Uterus (tissue), 4 donors: ENCODE results near the gene ZSWIM5. TPM values are rescaled to one million over a fixed set of nuclear protein-coding genes. Genes with fewer than 3 reads are reported as not detected.
"Not testable (repeated sequence)": the region's sequence is repeated elsewhere in the genome, so short reads cannot be mapped to it uniquely, and the experiment has no call there.

ENCODE experiments used
- DNase-seq, 2 donors: peaks; one replicate each; pipeline ENCODE4 v3.0.0-alpha.2; 2019 to 2020
- H3K27ac ChIP-seq, 2 donors: fragments of 200-600 bp; sonication (generic); 1 replicate in 1 of 2; 2 replicates in 1 of 2; pipeline ENCODE4 v1.5.1; 2016 to 2018
- H3K27me3 ChIP-seq, 2 donors: fragments of 200-600 bp; sonication (generic); one replicate each; pipeline ENCODE4 v1.5.1; 2018 to 2019; ENCODE audit warnings: control low read depth in 1 of 2
- H3K36me3 ChIP-seq, 2 donors: fragments of 200-600 bp; sonication (generic); one replicate each; pipeline ENCODE4 v1.5.1; 2019; ENCODE audit warnings: control low read depth in 1 of 2
- H3K4me1 ChIP-seq, 2 donors: fragments of 200-600 bp; sonication (generic); one replicate each; pipeline ENCODE4 v1.5.1; 2018 to 2019; ENCODE audit warnings: control low read depth in 1 of 2
- H3K4me3 ChIP-seq, 2 donors: fragments of 200-600 bp; sonication (generic); 1 replicate in 1 of 2; 2 replicates in 1 of 2; pipeline ENCODE4 v1.5.1; 2018 to 2019; ENCODE audit warnings: mild to moderate bottlenecking in 1 of 2
- H3K9me3 ChIP-seq, 2 donors: fragments of 200-600 bp; sonication (generic); one replicate each; pipeline ENCODE4 v1.5.1; 2019; ENCODE audit warnings: control low read depth in 1 of 2
- CTCF ChIP-seq, 4 experiments: fragments of 200-600 bp in 2 of 4; fragments of 450-650 bp in 2 of 4; sonication (generic) in 2 of 4; IDR thresholded peaks; one replicate each; pipeline ENCODE4 v1.5.1; 2016 to 2019; ENCODE audit warnings: antibody characterized with exemption in 4 of 4, mild to moderate bottlenecking in 2 of 4, moderate library complexity in 1 of 4
- POLR2A ChIP-seq, 2 donors: fragments of 450-650 bp; IDR thresholded peaks; one replicate each; pipeline ENCODE4 v1.6.1; 2016; ENCODE audit warnings: antibody characterized with exemption in 2 of 2, mild to moderate bottlenecking in 1 of 2, moderate library complexity in 1 of 2
- intact Hi-C: fragments of 100-400 bp; cut with DNase I; formaldehyde crosslinking; loops from one replicate; pipeline ENCODE4 v1.15.1; 2023; ENCODE audit warnings: low total_unique reads
- total RNA-seq, 4 donors: library from RNA; depleted of rRNA in 3 of 4; stranded (reverse); fragments of >200 nt in 3 of 4; gene quantifications; one replicate each; pipeline versions ENCODE4 v1.1.0 to v1.2.4, GENCODE V29; 2014 to 2023
- donor health status: DM: yes; HTN: yes; CAD: no.

ZSWIM5 gene
- total RNA-seq, 4 donors from 2014 or later, result 1.5 to 6.6 (median 3.6) TPM

GRCh38 chr1:45135316-45135715 lies 71.1 kb downstream of the ZSWIM5 start:
- Histone ChIP-seq H3K4me1 (no peaks in the 10 kb centered on the region), H3K36me3 (no peaks in the 10 kb centered on the region), H3K9me3 (no peaks in the 10 kb centered on the region), H3K4me3 (no peak overlapping the region), H3K27me3 (no peaks in the 10 kb centered on the region), H3K27ac (no peak overlapping the region)
- TF ChIP-seq CTCF (IDR thresholded peaks at IDR 0.05) (no peak), POLR2A (IDR thresholded peaks at IDR 0.05) (no peak)
- intact Hi-C loops, result no loop called here
- DNase-seq, result no peak

- no peak for DNase-seq
These were observed 71.9 kb downstream of the ZSWIM5 start for GRCh38 chr1:45134461-45134873.

GRCh38 chr1:45132719-45133118 lies 73.7 kb downstream of the ZSWIM5 start:
- H3K27ac ChIP-seq, H3K36me3 ChIP-seq, H3K4me1 ChIP-seq, H3K9me3 ChIP-seq, DNase-seq, H3K27me3 ChIP-seq, intact Hi-C loops, H3K4me3 ChIP-seq: not testable (repeated sequence)

More at GRCh38 chr1:45134461-45134873, 71.9 kb downstream of the ZSWIM5 start:
- no peaks in the 10 kb centered on the region for H3K9me3 ChIP-seq
- H3K27me3 ChIP-seq, result no peaks in the 10 kb centered on the region
- no peaks in the 10 kb centered on the region for H3K4me1 ChIP-seq
- no peak overlapping the region for H3K27ac ChIP-seq
- intact Hi-C loops, result no loop called here
- no peaks in the 10 kb centered on the region for H3K36me3 ChIP-seq
- no peak overlapping the region for H3K4me3 ChIP-seq
- TF ChIP-seq CTCF (IDR thresholded peaks at IDR 0.05) (no peak), POLR2A (IDR thresholded peaks at IDR 0.05) (no peak)

- no peak overlapping the region for H3K27ac ChIP-seq
- TF ChIP-seq CTCF (IDR thresholded peaks at IDR 0.05) (no peak), POLR2A (IDR thresholded peaks at IDR 0.05) (no peak)
- H3K4me3 ChIP-seq, result no peak overlapping the region
- no peaks in the 10 kb centered on the region for H3K4me1 ChIP-seq
- no peak for DNase-seq
- no peaks in the 10 kb centered on the region for H3K9me3 ChIP-seq
- intact Hi-C loops, result no loop called here
- no peaks in the 10 kb centered on the region for H3K27me3 ChIP-seq
- H3K36me3 ChIP-seq, result no peaks in the 10 kb centered on the region
These were observed 83.0 kb downstream of the ZSWIM5 start for GRCh38 chr1:45123358-45123757.

GRCh38 chr1:45122724-45123123 lies 83.7 kb downstream of the ZSWIM5 start:
- TF ChIP-seq CTCF (IDR thresholded peaks at IDR 0.05) (no peak), POLR2A (IDR thresholded peaks at IDR 0.05) (no peak)
- no peak for DNase-seq
- H3K27me3 ChIP-seq, result no peaks in the 10 kb centered on the region
- H3K27ac ChIP-seq, result no peak overlapping the region
- intact Hi-C loops, result no loop called here
- no peaks in the 10 kb centered on the region for H3K4me1 ChIP-seq
- no peak overlapping the region for H3K4me3 ChIP-seq
- H3K9me3 ChIP-seq, result no peaks in the 10 kb centered on the region
- no peaks in the 10 kb centered on the region for H3K36me3 ChIP-seq

GRCh38 chr1:45117766-45118165 lies 88.6 kb downstream of the ZSWIM5 start:
- H3K4me1 ChIP-seq, result no peaks in the 10 kb centered on the region
- no peaks in the 10 kb centered on the region for H3K9me3 ChIP-seq
- H3K36me3 ChIP-seq, result no peaks in the 10 kb centered on the region
- H3K4me3 ChIP-seq, result no peak overlapping the region
- H3K27me3 ChIP-seq, result no peaks in the 10 kb centered on the region
- no peak for DNase-seq
- no peak for TF ChIP-seq POLR2A (IDR thresholded peaks at IDR 0.05)
- TF ChIP-seq CTCF (IDR thresholded peaks at IDR 0.05), result no peak
- intact Hi-C loops, result no loop called here
- H3K27ac ChIP-seq, result no peak overlapping the region
